HG02588 (cell line): ENCODE data around the gene ZSCAN32.

ENCODE experiments used
- ATAC-seq: cut with Tn5 transposase; IDR thresholded peaks from one replicate; pipeline ENCODE4 v1.9.1; 2021; ENCODE audit warnings: mild to moderate bottlenecking, moderate library complexity; ENCODE audit not compliant: unreplicated experiment

Gene ZSCAN32

DNA sequence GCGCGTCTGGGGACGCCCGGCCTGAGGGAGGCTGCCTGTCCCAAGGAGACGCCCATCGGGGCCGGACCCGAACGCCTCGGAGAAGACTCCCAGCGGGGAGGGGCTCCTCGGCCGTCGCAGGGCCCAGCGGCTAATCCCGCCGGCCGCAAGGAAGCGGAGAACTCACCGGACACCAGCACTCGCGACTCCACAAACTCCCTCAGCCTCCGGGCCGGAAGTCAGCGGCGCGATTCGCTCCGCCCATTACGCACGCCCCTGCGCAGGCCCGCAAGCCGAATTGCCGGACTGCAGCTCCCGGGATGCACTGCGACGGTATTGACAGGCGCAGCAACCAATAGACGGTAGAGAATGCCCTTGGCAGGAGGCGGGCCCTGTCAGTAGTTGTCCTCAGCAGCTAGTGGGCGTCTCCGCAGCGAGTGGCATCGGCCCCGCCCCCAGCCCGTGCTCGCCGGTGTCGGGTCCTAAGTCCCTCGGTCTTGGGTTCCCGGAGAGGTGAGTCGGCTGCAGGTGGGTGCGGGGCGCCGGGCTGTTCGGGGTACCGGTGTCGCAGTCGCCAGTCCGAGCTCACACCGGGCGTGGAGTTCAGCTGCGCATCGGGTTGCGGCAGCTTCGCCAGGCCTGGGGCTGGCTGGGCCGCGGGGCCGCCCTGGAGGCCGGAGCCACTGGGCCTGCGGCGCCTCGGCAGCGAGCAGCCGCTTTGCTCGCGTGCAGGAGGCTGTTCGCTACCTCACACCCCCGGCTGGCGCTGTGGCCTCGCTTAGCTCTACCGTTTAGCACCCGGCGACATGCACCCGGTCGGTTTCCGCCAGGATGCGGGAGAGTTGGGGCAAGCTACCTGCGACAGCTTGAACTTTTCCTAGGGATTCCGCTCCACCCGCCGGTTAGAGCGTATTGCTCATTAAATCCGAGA is at the start of gene ZSCAN32, which contains the start of gene ZNF174:
Gene ZSCAN32 (minus strand): TSS at position 226 of the 910 bp plus-strand sequence. CDS start 3,447 bp downstream, outside the sequence.
Gene ZNF174 (plus strand): TSS at position 437 of the 910 bp plus-strand sequence. CDS start 790 bp downstream, outside the sequence.
- peak; percentile 93 for ATAC-seq

DNA sequence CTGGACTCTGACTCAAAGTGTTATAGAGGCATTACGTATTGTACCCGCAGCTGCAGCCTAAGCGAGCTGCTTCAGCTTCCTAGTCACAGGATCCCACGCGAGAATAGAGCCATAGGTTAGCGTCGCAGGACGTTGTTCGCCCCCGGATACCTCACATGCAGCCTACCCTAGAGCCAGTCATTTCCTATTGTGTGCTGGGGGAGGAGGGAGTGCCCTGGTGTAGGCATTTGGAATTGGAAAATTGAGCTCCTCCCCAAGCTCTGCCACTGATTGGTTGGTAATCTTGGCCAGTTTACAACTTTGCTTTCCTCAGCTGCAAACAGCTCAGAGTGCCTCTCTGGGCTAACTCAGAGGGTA is 43.2 kb upstream of the ZSCAN32 start:
- peak; percentile 9 for ATAC-seq

DNA sequence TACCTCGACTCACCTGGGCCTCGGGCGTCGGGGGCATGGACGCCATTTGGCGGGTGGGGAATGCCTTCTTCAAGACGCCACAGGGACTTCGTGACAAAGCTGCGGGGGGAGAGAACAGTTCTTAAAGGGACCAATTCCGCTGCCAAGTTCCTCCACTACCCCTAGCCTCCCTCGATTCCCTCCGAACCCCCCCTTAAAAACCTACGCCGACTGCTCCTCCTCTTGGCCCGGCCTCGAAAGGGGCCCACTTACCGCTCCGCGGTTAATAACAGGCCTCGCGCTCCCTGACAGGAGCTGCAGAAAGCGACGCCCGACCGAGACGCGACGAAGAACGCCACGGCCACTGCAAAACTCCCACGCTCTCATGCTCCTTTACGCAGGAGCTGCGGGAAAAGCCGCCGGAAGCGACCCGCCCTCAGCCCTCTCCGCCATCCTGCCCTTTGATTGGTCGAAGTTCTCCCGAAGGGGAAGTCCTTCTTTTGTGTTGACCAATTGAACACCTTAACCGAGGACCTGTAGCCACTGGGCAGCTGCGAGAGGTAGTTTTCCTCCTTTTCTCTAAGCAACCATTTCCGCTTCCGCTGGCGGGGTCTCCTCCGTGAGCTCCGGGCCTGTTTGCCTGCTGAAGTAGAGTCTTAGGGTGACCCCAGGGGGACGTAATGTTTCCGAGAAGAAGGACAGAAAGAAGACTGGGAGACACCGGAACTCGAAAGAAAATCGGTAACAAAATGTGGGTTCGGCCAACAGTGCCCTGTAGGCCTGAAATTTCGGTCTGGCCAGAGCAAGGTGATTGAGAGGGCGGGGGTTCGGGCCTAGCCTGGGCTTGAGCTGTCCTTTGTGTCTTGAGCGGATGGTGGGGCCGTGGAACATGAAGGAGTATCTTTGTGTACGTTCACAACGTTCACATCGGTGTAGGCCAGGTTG is 42.6 kb upstream of the ZSCAN32 start, which contains the start of the genes NAA60 and ZNF597:
Gene NAA60 (plus strand): TSS at position 573 of the 924 bp plus-strand sequence. CDS start 32,548 bp downstream, outside the sequence.
Gene ZNF597 (minus strand): TSS at position 397 of the 924 bp plus-strand sequence. CDS start 351 bp downstream, at position 46.
- ATAC-seq: peak; percentile 93

DNA sequence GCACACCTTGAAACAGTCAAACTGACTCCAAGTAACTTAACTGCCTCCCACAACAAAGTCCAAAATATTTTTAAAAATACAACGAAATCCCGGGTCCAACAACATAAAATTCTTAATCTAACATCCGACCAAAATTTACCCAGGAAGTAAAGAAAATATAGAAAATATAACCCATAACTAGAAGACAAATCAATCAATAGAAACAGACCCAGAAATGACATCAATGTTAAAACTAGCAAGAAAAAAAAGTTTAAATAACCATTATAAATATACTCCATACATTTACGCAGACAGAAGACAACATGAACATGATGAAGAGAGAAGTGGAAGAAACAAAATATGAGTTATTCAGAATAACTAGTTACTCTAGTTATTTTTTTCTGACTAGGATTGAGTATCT is 38.8 kb upstream of the ZSCAN32 start:
- ATAC-seq: no peak

DNA sequence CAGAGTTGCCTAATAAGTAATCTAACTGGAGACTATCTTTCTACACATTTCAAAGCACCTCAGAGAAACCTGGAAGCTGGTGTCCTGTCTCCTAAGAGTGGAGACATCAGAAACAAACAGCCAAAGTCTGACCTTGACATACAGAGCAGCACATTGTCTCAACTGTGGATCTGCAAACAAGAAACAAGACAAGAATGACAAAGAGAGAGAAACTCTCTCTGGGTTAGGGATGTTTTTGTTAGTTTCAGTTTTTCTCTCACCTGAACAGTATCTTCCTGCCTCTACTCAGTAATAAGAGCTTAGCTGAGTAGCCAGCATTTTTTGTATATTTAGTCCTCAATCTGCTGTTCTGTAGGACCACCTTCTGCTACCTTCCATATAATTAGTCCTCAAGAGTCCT is 33.6 kb upstream of the ZSCAN32 start:
- no peak for ATAC-seq

DNA sequence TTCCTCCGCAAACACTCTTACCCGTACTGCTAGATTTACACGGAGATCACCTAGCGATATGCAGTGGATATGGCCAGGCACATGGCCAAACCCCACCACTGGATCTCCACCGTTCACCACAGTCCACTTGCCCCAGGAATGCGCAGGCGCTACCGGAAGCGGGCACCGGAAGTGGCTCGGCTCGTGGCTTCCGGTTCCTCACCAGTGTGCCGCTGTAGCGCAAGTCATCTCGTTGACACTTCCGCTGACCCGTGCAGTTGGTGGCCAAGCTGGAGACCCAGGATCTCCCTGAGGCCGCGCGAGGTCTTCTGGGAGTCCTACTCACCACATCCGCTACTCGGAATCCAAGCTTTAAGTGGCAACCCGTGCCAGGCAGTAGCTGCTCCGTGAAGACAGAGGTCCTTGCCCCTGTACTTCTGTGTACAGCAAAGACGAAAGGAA is 31.0 kb upstream of the ZSCAN32 start:
- no peak for ATAC-seq

DNA sequence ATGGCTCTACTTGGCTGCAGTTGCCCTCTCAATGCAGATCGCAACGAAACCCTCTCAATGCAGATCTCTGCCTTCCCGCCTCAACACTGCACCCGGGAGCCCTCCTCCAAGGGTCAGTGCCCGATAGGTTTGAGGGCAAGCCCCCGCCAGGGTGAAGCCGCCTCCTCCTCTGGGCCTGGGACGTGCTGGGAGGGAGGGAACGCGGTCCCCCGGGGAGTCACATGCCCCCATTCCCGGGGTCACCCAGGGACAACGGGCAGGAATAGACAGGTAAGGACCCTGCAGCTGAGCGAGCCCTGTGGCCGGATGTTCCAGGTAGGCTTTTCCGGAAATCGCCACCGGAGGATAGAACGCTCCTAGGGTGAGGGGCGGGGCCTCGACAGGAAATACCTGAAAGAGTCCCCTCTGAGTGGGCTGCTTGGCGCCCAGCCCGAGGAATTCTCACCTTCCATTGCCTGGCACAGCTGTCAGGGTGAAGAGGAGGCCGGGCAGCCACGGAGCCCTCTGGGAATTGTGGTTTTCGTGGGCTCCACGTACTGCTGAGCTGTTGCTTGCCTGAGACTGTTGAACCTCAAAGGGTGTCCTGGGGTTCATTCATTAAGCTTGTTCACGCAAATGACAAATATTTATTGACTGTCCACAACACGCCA is 13.1 kb upstream of the ZSCAN32 start:
- ATAC-seq: no peak

DNA sequence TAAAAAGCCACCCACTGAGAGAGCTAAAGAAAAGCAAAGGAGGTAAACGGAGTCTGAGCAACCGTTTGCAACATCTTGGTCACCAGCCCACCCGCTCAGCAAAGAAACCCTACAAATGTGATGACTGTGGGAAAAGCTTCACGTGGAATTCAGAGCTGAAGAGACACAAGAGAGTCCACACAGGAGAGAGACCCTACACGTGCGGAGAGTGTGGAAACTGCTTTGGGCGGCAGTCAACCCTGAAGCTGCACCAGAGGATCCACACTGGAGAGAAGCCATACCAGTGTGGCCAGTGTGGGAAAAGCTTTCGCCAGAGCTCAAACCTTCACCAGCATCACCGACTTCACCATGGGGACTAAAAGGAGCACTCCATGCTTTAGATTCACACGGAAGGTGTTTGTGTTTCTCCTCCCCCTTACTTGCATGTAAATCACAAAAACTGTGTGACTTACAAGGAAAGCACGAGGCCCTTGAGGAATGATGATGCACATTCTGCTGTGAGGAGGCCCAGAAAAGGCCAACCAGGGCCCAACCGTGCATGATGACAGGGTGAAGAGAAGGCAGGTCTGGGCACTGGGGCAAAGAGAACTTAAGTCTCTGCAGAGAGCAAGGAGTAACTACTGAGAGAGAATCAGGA is 7.9 kb upstream of the ZSCAN32 start:
- no peak for ATAC-seq

DNA sequence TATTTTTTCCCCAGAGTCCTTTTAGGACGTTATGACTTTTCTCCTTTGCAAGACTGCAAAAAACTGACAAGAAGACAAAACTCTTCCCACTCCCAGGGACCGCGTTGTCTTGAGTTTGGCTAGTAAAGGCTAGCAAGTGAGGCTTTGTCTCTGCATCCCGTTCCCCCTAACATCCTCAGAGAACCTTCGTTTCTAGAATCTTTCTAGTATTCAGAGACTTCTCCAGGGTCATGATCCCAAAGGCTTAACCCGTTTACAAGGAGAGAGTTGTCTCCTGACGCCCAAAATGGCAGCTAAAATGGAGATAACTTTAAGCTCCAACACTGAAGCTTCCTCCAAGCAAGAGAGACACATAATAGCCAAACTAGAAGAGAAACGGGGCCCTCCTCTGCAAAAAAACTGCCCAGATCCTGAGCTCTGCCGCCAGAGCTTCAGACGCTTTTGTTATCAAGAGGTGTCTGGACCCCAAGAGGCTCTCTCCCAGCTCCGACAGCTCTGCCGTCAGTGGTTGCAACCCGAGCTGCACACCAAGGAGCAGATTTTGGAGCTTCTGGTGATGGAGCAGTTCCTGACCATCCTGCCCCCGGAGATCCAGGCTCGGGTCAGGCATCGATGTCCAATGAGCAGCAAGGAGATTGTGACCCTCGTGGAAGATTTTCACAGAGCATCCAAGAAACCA is 1.1 kb upstream of the ZSCAN32 start:
- ATAC-seq: no peak

DNA sequence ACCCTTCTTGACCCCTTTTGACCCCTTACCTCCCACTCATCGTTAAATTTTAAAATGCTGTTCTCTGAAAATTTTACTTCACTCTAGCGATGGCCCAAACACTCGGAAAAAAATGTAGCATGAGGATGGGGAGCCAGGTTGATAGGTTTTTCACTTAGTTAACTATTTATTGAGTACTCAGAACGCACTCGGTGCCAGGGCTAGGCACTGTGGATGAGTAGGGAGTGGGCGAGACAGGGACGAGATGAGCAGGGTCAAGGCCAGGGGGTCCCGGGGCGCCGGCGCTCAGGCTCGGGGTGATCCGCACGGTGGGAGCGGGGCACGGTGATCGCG is 392 bp downstream of the ZSCAN32 start:
- ATAC-seq: no peak

DNA sequence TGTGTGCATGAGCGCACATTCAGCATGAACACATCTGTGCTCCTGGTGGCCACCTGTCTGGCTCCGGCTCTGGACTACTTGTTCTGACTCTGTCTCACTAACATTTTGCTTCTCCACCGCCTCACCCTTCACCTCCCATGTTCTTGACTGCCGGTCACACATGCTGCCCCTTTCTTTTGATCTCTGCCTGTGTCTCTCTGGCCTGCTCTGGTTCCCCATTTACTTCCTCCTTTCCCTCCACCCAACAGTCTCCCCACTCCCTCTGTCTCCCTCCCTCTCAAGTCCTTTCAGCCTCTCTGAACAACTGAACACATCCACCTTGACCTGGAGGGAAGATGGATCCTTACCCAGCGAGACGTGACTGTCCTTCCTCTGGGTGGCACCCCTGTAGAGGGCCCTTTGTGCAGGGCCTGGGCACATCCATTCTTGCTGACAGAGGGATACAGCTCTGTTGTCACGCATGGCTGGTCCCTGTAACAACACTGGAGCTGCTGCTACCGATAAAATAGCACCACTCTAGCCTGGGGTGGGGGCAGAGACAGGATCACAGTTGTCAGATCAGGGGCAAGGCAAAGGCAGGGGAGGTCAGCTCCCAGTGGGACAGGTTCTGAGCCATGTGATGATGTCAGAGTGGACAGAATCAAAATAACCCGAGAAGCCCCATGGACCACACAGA is 11.0 kb downstream of the ZSCAN32 start:
- no peak for ATAC-seq

DNA sequence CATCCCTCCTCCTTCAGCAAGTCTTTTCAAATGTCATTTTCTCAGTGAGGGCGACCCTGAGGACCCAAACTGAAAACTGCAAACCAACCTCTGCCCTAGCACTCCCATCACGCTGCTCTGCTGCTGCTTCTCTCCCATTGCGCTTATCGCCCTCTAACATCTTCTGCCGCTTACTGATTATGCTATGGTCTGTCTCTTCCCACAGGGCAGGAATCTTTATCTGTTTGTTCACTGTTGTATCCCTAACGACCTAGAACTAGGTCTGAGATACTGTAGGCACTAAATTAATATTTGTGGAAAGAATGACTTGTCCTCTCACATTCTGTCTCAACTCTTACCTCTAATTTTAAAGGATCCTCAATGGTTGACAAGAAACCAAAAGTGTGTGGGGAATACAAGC is 12.5 kb downstream of the ZSCAN32 start:
- ATAC-seq: no peak

DNA sequence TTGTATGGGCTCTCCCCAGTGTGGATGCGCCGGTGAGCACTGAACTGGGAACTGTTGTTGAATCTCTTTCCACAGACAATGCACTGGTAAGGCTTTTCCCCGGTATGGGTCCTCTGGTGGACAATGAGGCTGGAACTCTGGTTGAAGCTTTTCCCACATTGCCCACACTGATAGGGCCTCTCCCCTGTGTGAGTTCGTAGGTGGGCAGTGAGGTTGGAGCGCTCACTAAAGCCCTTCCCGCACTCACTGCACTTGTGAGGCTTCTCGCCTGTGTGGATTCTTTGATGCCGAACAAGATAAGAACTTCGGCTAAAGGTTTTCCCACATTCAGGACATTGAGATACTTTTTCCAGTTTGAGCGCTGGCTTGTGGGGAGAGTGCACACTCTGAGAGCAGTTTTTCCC is 17.8 kb downstream of the ZSCAN32 start:
- ATAC-seq: no peak

DNA sequence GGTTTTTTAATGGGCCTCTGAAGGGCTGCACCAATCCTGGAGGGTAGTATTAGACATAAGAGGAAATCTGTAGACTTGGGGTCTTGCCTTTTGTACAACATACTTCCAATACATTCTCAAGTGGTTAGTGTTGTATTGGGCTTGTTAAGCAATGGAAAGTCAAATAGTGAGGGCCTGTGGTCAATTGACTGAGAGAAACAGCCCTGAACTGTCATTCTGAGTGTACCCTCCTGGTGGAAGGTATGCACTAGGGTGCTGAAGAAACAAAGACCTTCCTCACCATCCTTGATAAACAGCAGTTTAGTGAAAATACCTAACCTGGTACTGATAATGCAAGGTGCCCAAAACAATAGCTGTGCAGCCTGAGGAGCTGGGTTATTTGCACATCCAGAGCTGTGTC is 22.9 kb downstream of the ZSCAN32 start:
- ATAC-seq: no peak

DNA sequence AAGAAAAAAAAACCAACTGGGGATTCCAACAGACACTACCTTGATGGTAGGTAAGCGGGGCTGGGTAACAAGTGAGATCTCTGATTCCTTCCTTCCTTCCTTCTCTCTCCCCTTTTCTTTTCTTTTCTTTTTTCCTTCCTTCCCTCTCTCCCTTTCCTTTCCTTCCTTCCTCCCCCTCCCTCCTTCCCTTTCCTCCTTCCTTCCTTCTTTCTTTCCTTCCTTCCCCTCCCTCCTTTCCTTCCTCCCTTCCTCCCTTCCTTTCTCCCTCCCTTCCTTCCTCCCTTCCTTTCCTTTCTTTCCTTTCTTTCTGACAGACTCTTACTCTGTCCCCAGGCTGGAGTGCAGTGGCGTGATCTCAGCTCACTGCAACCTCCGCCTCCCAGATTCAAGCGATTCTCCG is 25.1 kb downstream of the ZSCAN32 start:
- ATAC-seq: no peak

DNA sequence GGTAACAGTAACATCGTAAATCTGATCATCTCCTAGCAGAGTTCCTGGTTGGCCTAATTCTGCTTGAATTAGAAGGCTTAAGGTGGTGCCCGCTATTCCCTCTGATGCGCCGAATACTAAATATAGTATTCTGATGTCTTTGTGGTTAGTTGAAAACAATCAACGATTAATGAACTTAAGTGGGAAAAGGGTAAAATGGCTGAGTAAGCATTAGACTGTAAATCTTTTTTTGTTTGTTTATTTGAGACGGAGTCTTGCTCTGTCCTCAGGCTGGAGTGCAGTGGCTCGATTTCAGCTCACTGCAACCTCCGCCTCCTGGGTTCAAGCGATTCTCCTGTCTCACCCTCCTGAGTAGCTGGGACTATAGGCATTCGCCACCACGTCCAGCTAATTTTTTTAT is 31.7 kb downstream of the ZSCAN32 start:
- ATAC-seq: no peak

DNA sequence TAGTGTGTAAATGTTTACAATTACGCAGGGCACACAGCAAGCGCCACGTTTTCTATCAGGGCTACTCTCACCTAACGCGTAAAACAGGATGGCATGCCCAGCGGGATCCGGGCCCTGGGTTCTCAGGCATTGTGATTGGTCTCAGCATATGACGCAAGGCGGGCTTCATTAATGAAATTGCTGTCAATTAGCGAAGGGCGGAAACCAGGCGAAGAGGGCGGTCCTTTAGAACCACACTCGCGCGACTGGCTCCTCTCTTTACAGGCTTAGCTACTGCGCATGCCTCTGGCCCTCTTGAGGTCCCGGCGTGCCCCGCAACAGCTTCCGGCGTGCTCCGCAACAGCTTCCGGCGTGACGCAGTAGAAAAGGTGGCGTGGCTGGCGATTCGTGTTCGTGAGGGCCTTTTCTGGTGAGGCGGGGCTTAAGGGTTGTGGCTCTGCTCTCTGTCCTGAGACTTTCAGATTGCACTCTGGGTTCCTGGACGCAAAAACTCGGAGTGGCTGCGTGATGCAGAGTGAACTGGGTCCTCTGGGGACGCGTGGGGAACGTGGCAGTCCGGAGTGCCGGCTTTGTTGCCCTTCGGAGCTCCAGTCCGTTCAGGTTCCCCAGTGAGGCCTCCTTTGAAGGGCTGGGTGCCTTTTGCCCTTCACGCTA is 35.9 kb downstream of the ZSCAN32 start:
- no peak for ATAC-seq

DNA sequence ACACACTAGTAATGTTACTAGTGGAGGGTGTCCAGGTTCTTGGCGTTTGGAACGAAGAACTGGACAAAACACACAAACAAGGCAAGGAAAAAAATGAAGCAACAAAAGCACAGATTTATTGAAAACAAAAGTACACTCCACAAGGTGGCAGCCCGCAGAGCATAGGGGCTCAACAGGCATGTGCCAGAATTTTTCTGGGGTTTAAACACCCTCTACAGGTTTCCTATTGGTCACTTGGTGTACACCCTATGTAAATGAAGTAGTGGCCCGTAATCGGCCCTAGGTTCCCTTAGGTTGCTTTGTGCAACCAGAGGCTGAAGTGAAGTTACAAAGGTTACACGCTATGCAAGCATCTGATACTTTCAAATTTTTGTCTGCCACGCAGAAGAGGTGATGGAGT is 37.0 kb downstream of the ZSCAN32 start:
- no peak for ATAC-seq

DNA sequence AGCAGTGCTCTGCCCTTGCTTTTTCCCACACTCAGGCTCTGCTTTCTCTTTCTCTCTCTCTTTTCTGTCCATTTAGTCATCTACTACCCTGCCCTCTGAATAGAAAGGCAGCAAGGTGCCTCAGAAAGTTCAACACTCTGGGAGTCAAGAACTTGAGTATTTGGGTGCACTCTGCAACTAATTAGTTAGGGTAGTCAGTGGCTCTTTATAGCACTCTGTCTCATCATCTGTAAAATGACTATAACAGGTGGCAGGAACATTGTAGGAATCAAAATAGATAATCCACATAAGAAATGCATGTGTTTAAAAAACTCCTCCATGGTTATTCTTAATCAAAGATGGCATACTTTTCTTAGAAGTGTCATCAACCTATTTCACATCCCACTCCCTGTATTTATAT is 37.9 kb downstream of the ZSCAN32 start:
- no peak for ATAC-seq
